Measurements from ENCODE around the gene ODAD3. TPM values are rescaled to one million over a fixed set of nuclear protein-coding genes. Genes with fewer than 3 reads are reported as not detected.
A peak's percentile ranks its signal among the peaks of the same experiment; 100 is the strongest.
"Not testable (repeated sequence)": the region's sequence is repeated elsewhere in the genome, so short reads cannot be mapped to it uniquely, and the experiment has no call there.

Gene ODAD3
- total RNA-seq, 2 experiments from 2014 or later = not detected

DNA sequence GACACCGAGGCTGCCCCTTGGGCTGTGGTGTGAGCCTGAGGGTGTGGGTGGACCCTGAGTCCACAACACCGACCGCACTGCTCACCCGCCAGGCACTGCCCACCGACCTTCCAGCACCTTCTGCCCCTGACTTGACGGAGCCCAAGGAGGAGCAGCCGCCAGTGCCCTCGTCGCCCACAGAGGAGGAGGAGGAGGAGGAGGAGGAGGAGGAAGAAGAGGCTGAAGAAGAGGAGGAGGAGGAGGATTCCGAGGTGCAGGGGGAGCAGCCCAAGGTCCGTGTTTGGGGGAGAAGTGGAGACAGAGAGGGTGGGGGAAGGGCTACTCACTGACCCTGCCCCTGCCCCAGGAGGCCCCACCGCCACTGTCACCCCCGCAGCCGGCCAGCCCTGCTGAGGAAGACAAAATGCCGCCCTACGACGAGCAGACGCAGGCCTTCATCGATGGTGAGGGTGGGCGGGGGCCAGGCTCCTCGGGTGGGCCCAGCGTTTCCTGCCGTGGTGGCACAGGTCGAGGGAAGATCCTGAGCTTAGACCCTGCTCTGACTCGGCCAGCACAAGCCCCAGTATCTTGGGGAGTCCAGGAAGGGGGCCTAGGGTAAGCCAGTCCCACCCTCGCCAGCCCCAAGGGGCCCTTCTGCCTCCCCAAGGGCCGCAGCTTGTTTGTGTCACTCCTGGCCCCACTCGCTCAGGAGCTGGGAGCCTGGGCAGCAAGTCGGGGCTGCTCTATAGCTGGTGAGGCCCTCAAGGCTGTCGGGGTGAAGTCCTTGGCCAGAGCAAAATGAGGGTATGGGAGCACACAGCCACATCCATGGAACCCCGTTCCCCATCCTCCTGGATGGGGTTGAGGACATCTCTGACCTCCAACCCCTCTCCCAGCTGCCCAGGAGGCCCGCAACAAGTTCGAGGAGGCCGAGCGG is 12.7 kb upstream of the ODAD3 start:
- no peak for ATAC-seq
- DNase-seq = no peak
- Mint-ChIP-seq H3K4me3 (no peak overlapping the region), H3K27me3 (ENCODE audit: low read depth) (no peaks in the 10 kb centered on the region), H3K36me3 (ENCODE audit: low read depth) (peaks cover 22% of the 10 kb centered on the region), H3K27ac (no peak overlapping the region), H3K4me1 (ENCODE audit: low read depth) (no peaks in the 10 kb centered on the region), H3K9me3 (ENCODE audit: insufficient read depth) (no peaks in the 10 kb centered on the region)
- POLR2A ChIA-PET = no interaction called here
- CTCF ChIA-PET = interaction anchor here (0.9 kb wide), 1 partner anchor 66 kb away, joined by 3 read pairs; no protein-coding TSS in a partner anchor

DNA sequence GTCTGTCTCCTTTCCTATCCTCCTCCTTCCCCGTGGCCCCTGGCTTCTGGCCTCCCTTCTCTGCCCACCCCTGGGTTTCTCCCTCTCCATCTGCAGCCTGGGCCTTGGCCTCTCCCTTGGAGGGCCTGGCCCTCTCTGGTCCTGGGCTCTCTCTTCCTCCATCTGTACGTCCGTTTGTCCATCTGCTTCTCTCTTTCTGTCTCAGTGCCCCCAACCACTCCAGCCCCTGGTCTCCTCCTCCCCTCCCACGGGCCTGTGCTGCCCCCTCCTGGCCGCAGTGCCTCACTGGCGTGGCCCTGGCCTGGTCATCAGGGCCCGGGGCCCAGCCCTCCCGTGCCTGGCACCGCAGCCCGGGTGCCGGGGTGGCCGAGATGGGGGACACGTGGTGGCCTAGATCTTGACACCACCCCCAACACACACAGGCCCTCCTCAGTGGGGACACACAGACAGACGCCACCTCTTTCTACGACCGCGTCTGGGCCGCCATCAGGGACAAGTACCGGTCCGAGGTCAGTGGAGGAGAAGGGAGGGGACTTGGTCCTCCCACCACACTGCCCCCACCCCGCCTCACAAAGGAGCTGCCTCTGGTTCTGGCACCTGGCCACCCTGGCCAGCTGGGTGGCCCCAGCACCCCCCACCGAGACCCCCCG is 11.9 kb upstream of the ODAD3 start:
- DNase-seq = peak; percentile 49
- ChIA-PET CTCF (interaction anchor here (1.5 kb wide), 1 partner anchor 65 kb away, joined by 6 read pairs; no protein-coding TSS in a partner anchor), POLR2A (no interaction called here)
- no peak overlapping the region for H3K4me3 Mint-ChIP-seq
- no peaks in the 10 kb centered on the region for H3K9me3 Mint-ChIP-seq (ENCODE audit: insufficient read depth)
- H3K27ac Mint-ChIP-seq = no peak overlapping the region
- no peaks in the 10 kb centered on the region for H3K27me3 Mint-ChIP-seq (ENCODE audit: low read depth)
- H3K36me3 Mint-ChIP-seq (ENCODE audit: low read depth) = peaks cover 28% of the 10 kb centered on the region
- ATAC-seq = peak; percentile 70
- H3K4me1 Mint-ChIP-seq (ENCODE audit: low read depth) = peaks cover 4% of the 10 kb centered on the region

DNA sequence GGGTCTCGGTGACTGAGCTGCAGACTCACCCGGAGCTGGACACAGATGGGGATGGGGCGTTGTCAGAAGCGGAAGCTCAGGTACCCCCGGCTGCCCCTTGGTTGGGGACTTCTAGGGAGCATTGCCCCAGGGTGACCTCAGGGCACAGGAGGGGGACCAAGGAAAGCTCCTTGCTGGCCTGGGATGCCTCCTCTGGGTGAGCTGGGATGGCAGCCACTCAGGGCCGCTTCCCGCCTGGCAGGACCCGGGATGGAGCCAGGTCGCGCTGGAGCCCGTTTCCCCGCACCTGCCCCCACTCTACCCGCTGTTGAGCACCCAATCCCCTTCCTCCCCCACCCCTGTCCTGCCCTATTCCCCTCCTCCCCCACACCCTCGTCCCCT is 11.3 kb upstream of the ODAD3 start:
- ChIA-PET POLR2A (no interaction called here), CTCF (interaction anchor here (0.9 to 1.6 kb wide), 3 partner anchors 36 to 65 kb away, joined by 3 to 6 read pairs (median 4); no protein-coding TSS in a partner anchor)
- no peaks in the 10 kb centered on the region for H3K27me3 Mint-ChIP-seq (ENCODE audit: low read depth)
- peaks cover 5% of the 10 kb centered on the region for H3K4me1 Mint-ChIP-seq (ENCODE audit: low read depth)
- H3K9me3 Mint-ChIP-seq (ENCODE audit: insufficient read depth) = no peaks in the 10 kb centered on the region
- DNase-seq = no peak
- peaks cover 32% of the 10 kb centered on the region for H3K36me3 Mint-ChIP-seq (ENCODE audit: low read depth)
- H3K4me3 Mint-ChIP-seq = no peak overlapping the region
- H3K27ac Mint-ChIP-seq = no peak overlapping the region
- ATAC-seq = no peak

DNA sequence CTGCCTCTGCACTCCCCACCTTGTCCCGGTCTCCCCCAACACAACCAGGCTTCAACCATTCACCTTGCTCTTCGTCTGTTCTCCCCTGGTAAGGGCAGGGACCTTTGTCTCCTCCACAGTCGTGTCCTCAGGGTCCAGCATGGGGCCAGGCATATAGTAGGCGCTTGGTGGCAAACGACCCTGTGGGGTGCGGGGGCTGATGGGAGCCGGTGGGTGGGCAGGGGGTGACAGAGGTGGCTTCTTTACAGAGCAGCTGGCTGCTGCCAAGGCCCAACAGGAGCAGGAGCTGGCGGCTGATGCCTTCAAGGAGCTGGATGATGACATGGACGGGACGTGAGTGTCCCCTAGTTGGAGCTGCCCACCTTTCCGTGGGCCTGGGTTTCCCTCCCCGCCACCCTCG is 10.2 kb upstream of the ODAD3 start:
- no peak for ATAC-seq
- ChIA-PET POLR2A (no interaction called here), CTCF (interaction anchor here (1.5 to 3.0 kb wide), 3 partner anchors 10 to 64 kb away, joined by 4 to 14 read pairs (median 6); partner anchors contain the start of genes ODAD3 and PRKCSH)
- Mint-ChIP-seq H3K27ac (peak overlapping the region; percentile 0), H3K4me3 (no peak overlapping the region), H3K4me1 (ENCODE audit: low read depth) (peaks cover 9% of the 10 kb centered on the region), H3K27me3 (ENCODE audit: low read depth) (no peaks in the 10 kb centered on the region), H3K36me3 (ENCODE audit: low read depth) (peaks cover 37% of the 10 kb centered on the region), H3K9me3 (ENCODE audit: insufficient read depth) (no peaks in the 10 kb centered on the region)
- DNase-seq = no peak

DNA sequence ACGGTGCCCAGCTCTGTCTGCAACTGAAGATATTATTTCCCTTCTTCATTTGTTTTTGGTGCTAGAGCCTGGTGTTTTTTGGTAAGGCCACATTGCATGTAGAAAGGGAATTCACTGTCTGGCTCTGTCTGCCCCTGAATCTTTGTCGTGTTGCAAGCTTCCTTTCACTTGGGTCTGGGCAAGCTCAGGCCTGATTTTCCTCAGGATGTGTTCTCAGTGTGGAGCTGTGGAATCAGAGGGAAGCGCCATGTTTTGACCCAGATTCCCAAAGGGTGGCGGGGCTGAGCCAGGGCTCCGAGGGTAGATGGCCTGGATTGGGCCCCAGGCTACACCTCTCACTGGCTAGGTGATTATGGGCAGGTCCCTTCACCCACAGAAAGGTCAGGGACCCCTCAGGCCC is 9.1 kb upstream of the ODAD3 start:
- POLR2A ChIA-PET = no interaction called here
- CTCF ChIA-PET = interaction anchor here (0.9 to 5.5 kb wide), 4 partner anchors 9 to 63 kb away, joined by 3 to 25 read pairs (median 10); partner anchors contain the start of genes ODAD3, PRKCSH and RGL3
- Mint-ChIP-seq H3K9me3 (ENCODE audit: insufficient read depth) (no peaks in the 10 kb centered on the region), H3K4me1 (ENCODE audit: low read depth) (peaks cover 9% of the 10 kb centered on the region), H3K4me3 (no peak overlapping the region), H3K27me3 (ENCODE audit: low read depth) (no peaks in the 10 kb centered on the region), H3K36me3 (ENCODE audit: low read depth) (peaks cover 35% of the 10 kb centered on the region), H3K27ac (peak overlapping the region; percentile 46)
- DNase-seq = no peak
- ATAC-seq = no peak

DNA sequence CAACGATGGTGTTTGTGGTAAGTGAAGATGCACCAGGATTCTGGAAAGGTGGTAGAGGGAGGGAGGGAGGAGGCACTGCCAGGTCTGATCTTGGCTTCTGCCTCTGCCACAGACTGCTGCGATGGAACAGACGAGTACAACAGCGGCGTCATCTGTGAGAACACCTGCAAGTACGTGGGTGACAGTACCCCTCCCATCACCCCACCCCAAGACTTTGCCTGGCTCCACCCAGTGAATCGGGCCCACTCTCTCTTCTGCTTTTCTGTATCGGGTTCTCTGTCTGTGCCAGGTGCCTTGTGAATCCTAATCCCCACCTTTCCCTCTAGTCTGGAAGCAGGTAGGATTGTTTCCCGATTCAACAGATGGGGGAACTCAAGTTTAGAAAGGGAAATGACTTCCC is 3.0 kb upstream of the ODAD3 start:
- H3K4me1 Mint-ChIP-seq (ENCODE audit: low read depth) = peaks cover 28% of the 10 kb centered on the region
- no peaks in the 10 kb centered on the region for H3K27me3 Mint-ChIP-seq (ENCODE audit: low read depth)
- H3K27ac Mint-ChIP-seq = no peak overlapping the region
- DNase-seq = no peak
- H3K4me3 Mint-ChIP-seq = no peak overlapping the region
- peaks cover 50% of the 10 kb centered on the region for H3K36me3 Mint-ChIP-seq (ENCODE audit: low read depth)
- ChIA-PET POLR2A (no interaction called here), CTCF (no interaction called here)
- ATAC-seq = no peak
- H3K9me3 Mint-ChIP-seq (ENCODE audit: insufficient read depth) = no peaks in the 10 kb centered on the region

DNA sequence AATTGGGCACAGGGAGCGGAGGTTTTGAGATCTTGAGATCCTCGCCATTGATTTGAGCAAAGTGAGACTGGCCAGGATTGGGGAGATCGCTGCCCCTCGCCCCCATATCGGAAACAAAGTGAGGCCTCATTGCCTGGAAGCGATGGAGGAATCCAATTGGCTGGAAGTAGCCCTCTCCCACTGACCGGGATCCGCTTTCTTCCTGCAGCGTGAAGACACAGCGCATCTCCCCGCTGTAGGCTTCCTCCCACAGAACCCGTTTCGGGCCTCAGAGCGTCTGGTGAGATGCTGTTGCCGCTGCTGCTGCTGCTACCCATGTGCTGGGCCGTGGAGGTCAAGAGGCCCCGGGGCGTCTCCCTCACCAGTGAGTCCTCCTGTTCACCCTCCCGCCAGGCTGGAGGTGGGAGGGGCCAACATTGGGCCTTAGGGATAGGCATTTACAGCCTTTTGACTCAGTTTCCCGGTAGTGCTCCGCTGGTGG is 952 bp upstream of the ODAD3 start:
- peak overlapping the region; percentile 100 for H3K4me3 Mint-ChIP-seq
- no peaks in the 10 kb centered on the region for H3K9me3 Mint-ChIP-seq (ENCODE audit: insufficient read depth)
- H3K36me3 Mint-ChIP-seq (ENCODE audit: low read depth) = peaks cover 34% of the 10 kb centered on the region
- CTCF ChIA-PET = interaction anchor here (0.6 to 1.4 kb wide), 17 partner anchors 9 to 152 kb away, joined by 3 to 19 read pairs (median 4); partner anchors contain the start of genes SWSAP1 and ZNF653
- peak overlapping the region; percentile 100 for H3K27ac Mint-ChIP-seq
- peaks cover 22% of the 10 kb centered on the region for H3K4me1 Mint-ChIP-seq (ENCODE audit: low read depth)
- DNase-seq (peak; percentile 43), ATAC-seq (no peak)
- POLR2A ChIA-PET = interaction anchor here (1.2 to 3.4 kb wide), 2 partner anchors 16 to 61 kb away, joined by 3 to 10 read pairs; partner anchors contain the start of genes RGL3 and SWSAP1
- H3K27me3 Mint-ChIP-seq (ENCODE audit: low read depth) = peaks cover under 1% of the 10 kb centered on the region

DNA sequence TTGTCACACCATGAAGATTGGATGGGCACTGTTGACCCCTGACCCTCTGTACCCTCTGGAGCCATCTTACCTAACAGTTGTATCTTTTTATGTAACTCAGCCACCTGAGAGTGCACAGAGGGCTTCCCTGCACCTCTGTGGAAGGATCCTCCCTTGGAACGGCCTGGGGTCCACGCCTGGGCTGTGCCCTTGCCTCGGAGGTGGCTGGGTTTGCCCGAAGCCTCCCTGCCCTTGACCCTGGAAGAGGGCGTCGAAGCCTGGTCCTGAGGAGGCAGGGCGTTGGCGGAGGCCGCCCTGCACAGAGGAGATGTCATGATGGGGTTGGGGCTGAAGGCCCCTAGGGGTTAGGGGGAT is 241 bp downstream of the ODAD3 start:
- Mint-ChIP-seq H3K4me3 (peak overlapping the region; percentile 100), H3K4me1 (ENCODE audit: low read depth) (peaks cover 19% of the 10 kb centered on the region), H3K27ac (peak overlapping the region; percentile 100), H3K36me3 (ENCODE audit: low read depth) (peaks cover 31% of the 10 kb centered on the region), H3K9me3 (ENCODE audit: insufficient read depth) (no peaks in the 10 kb centered on the region), H3K27me3 (ENCODE audit: low read depth) (peaks cover 7% of the 10 kb centered on the region)
- ChIA-PET CTCF (interaction anchor here (0.7 to 1.4 kb wide), 9 partner anchors 10 to 115 kb away, joined by 3 to 19 read pairs (median 5); partner anchors contain the start of gene SWSAP1), POLR2A (interaction anchor here (0.6 to 3.4 kb wide), 4 partner anchors 54 to 564 kb away, joined by 3 to 10 read pairs (median 3); partner anchors contain the start of genes SMARCA4 and SWSAP1)
- ATAC-seq (peak; percentile 35), DNase-seq (no peak)

DNA sequence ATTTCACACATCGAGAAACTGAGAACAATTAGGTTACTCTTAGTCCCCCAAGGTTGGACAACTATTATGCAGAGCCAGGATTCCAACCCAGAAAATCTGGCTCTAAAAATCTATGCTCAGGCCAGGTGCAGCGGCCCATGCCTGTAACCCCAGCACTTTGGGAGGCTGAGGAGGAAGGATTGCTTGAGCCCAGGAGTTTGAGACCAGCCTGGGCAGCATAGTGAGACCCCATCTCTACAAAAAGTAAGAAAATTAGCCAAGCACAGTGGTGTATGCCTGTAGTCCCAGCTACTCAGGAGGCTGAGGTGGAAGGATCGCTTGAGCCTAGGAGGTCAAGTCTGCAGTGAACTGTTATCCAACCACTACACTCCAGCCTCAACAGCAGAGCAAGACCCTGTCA is 1.4 kb downstream of the ODAD3 start:
- H3K9me3 Mint-ChIP-seq (ENCODE audit: insufficient read depth); H3K27ac Mint-ChIP-seq: not testable (repeated sequence)
- peaks cover 27% of the 10 kb centered on the region for H3K36me3 Mint-ChIP-seq (ENCODE audit: low read depth)

DNA sequence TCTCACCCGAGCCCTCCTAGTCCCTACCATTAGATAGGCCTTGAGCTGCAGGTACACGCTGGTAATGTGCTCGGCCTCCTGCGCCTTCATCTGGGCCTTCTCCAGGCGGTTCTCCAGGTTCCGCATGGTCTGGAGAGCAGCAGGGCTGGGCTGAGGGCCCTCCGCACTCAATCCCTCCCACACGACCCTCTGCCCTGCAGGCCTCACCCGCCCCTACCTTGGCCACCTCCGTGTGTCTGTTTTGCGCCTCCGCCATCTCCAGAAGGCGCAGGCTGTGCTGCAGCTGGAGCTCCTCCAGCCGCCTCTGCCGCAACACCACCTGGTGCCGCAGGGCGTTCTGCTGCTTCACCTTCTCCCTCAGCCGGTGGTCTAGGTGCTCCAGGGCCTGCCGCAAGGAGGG is 8.3 kb downstream of the ODAD3 start:
- POLR2A ChIA-PET = no interaction called here
- peaks cover 30% of the 10 kb centered on the region for H3K27me3 Mint-ChIP-seq (ENCODE audit: low read depth)
- H3K9me3 Mint-ChIP-seq (ENCODE audit: insufficient read depth) = no peaks in the 10 kb centered on the region
- H3K36me3 Mint-ChIP-seq (ENCODE audit: low read depth) = no peaks in the 10 kb centered on the region
- H3K4me3 Mint-ChIP-seq = no peak overlapping the region
- peaks cover 22% of the 10 kb centered on the region for H3K4me1 Mint-ChIP-seq (ENCODE audit: low read depth)
- no peak overlapping the region for H3K27ac Mint-ChIP-seq
- CTCF ChIA-PET = no interaction called here
- no peak for ATAC-seq
- no peak for DNase-seq

More for the DNA sequence above, 1.4 kb downstream of the ODAD3 start:
- H3K4me3 Mint-ChIP-seq; ATAC-seq; DNase-seq; CTCF ChIA-PET; H3K27me3 Mint-ChIP-seq (ENCODE audit: low read depth): not testable (repeated sequence)
- H3K4me1 Mint-ChIP-seq (ENCODE audit: low read depth) = peaks cover 19% of the 10 kb centered on the region
- POLR2A ChIA-PET = interaction anchor here (1.2 kb wide), 1 partner anchor 52 kb away, joined by 3 read pairs; no protein-coding TSS in a partner anchor

DNA sequence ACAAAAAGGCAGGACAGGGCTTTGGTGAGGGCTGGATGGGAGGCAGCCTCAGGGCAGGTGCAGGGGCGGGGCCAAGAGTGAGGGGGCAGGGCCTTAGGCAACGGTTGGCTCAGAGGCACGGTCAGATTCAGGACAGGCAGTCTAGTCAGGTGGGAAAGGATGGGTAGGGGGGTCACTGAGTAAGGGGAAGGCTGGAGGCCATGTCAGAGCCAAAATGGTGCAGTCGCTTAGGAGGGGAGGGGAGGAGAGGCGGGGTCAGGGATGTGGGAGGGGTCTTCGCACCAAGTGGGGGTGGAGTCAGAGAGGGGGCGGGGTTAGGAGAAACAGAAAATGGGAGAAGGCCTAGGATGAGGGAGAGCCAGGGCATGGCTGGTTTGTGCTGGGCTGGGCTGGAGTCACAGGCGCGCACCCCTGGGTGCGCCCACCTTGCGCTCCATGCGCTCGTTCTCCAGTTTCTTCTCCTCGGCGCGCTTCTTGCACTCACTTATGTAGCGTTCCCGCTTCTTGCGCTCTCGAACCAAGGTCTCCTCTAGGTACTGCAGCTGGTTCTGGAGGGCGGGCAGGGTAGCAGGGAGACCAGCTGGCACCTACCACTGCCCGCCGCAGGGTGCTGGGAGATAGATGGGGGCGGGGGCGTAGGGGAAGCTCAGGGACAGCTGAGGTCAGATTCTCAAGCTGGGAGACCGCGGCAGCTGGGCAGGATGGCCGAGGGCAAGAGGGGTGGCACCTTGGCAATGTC is 9.0 kb downstream of the ODAD3 start:
- ChIA-PET CTCF (no interaction called here), POLR2A (no interaction called here)
- DNase-seq = no peak
- H3K4me3 Mint-ChIP-seq = no peak overlapping the region
- no peak overlapping the region for H3K27ac Mint-ChIP-seq
- no peaks in the 10 kb centered on the region for H3K36me3 Mint-ChIP-seq (ENCODE audit: low read depth)
- no peaks in the 10 kb centered on the region for H3K9me3 Mint-ChIP-seq (ENCODE audit: insufficient read depth)
- peaks cover 37% of the 10 kb centered on the region for H3K27me3 Mint-ChIP-seq (ENCODE audit: low read depth)
- ATAC-seq = no peak
- peaks cover 30% of the 10 kb centered on the region for H3K4me1 Mint-ChIP-seq (ENCODE audit: low read depth)
